HepG2 (cell line): ENCODE measurements around the gene CPB1. TPM values are rescaled to one million over a fixed set of nuclear protein-coding genes. Genes with fewer than 3 reads are reported as not detected.

Source experiments
- ATAC-seq: fragments of 200-7000 bp; cut with Tn5 transposase; 3 replicates; pipeline ENCODE4 v1.9.1; 2020; ENCODE audit warnings: mild to moderate bottlenecking, moderate library complexity
- BruUV-seq: library from RNA; stranded (reverse); fragments of 400-500 nt; replicated peaks from 2 replicates; lab custom pipeline; 2021; lab: Mats Ljungman, UMichigan
- CTCF ChIA-PET: fragments of 300-600 bp; formaldehyde crosslinking; extraction: SDS; loops from one replicate; lab custom pipeline; 2021; ENCODE audit warnings: low total read pairs, inconsistent platforms, low intra/inter-chr PET ratio; lab: Yijun Ruan, JAX
- POLR2A ChIA-PET: fragments of 350-600 bp; sonication (Branson Sonifier 250); formaldehyde crosslinking; loops from one replicate; lab custom pipeline; 2020; ENCODE audit warnings: antibody characterized with exemption, inconsistent platforms; lab: Yijun Ruan, JAX
- DNase-seq: peaks from one replicate; pipeline ENCODE4 v3.0.0-alpha.2; 2015; ENCODE audit warnings: low spot score
- FAIRE-seq: peaks from 3 replicates; lab custom pipeline; 2011; peaks lifted over from hg19 to GRCh38; lab: Jason Lieb, UNC
- H2AFZ ChIP-seq: one replicate; pipeline ENCODE4 v1.6.1; 2011; ENCODE audit warnings: low read length, inconsistent platforms
- H3K27ac ChIP-seq: fragments of 300-600 bp; 3 replicates; pipeline ENCODE4 v1.8.0; 2011; ENCODE audit warnings: mixed run types, mild to moderate bottlenecking, mixed read lengths, low read length, inconsistent platforms; ENCODE audit not compliant: insufficient read depth; ENCODE audit errors: extremely low read length
- H3K27me3 ChIP-seq, 2 experiments: fragments of 200-600 bp in 1 of 2; 2 replicates in 1 of 2; 3 replicates in 1 of 2; pipeline versions ENCODE4 v1.6.0 to v1.8.0; 2011; ENCODE audit warnings: low read length in 2 of 2, mild to moderate bottlenecking in 2 of 2, moderate library complexity in 2 of 2, inconsistent platforms in 1 of 2; ENCODE audit not compliant: insufficient read depth in 2 of 2, control insufficient read depth in 1 of 2
- H3K36me3 ChIP-seq, 2 experiments: fragments of 200-600 bp in 1 of 2; replicated peaks in 1 of 2; 2 replicates in 1 of 2; 3 replicates in 1 of 2; pipeline versions ENCODE4 v1.5.1 to v1.8.0; 2011; ENCODE audit warnings: low read length in 2 of 2, inconsistent platforms in 1 of 2; ENCODE audit not compliant: insufficient read depth in 2 of 2, control insufficient read depth in 1 of 2
- H3K4me1 ChIP-seq: 2 replicates; pipeline ENCODE4 v1.5.1; 2012; ENCODE audit warnings: low read length, inconsistent platforms; ENCODE audit not compliant: insufficient read depth
- H3K4me2 ChIP-seq: 2 replicates; pipeline ENCODE4 v1.6.0; 2011; ENCODE audit warnings: low read depth, low read length, inconsistent platforms
- H3K4me3 ChIP-seq, 3 experiments: fragments of 200-600 bp in 1 of 3; sonication (generic), shearing (Covaris generic) in 1 of 3; replicated peaks in 1 of 3; 2 replicates each; pipeline ENCODE4 v1.5.1; 2011 to 2016; ENCODE audit warnings: low read length in 3 of 3, inconsistent platforms in 2 of 3, low read depth in 2 of 3, mild to moderate bottlenecking in 2 of 3, control low read depth in 1 of 3, mixed read lengths in 1 of 3; ENCODE audit not compliant: insufficient read depth in 1 of 3
- H3K79me2 ChIP-seq: one replicate; pipeline ENCODE4 v1.6.1; 2011; ENCODE audit warnings: low read length, inconsistent platforms; ENCODE audit not compliant: insufficient read depth
- H3K9ac ChIP-seq: 2 replicates; pipeline ENCODE4 v1.6.0; 2011; ENCODE audit warnings: mild to moderate bottlenecking, low read depth, low read length, inconsistent platforms; ENCODE audit not compliant: insufficient read depth
- H3K9me3 ChIP-seq: 2 replicates; pipeline ENCODE4 v1.5.1; 2012; ENCODE audit warnings: mild to moderate bottlenecking, low read length
- H4K20me1 ChIP-seq: 2 replicates; pipeline ENCODE4 v1.6.0; 2011; ENCODE audit warnings: inconsistent platforms, mild to moderate bottlenecking, low read length, moderate library complexity; ENCODE audit not compliant: insufficient read depth
- ESRRA ChIP-seq: sonication (generic); formaldehyde crosslinking; IDR thresholded peaks from 2 replicates; pipeline ENCODE4 v1.5.1; 2020; ENCODE audit warnings: mild to moderate bottlenecking, low read depth, missing genetic modification reagents
- KDM2A ChIP-seq: sonication (generic); formaldehyde crosslinking; IDR thresholded peaks from 2 replicates; pipeline ENCODE4 v1.4.0; 2020; ENCODE audit warnings: low read depth, missing genetic modification reagents, borderline replicate concordance
- MLXIP ChIP-seq: sonication (generic); formaldehyde crosslinking; IDR thresholded peaks from 2 replicates; pipeline ENCODE4 v1.9.0; 2021; ENCODE audit warnings: missing genetic modification reagents, borderline replicate concordance
- POLR2A ChIP-seq, 2 experiments: IDR thresholded peaks; 2 replicates each; pipeline ENCODE4 v1.6.1; 2011; ENCODE audit warnings: low read depth in 2 of 2, low read length in 2 of 2, mild to moderate bottlenecking in 1 of 2, moderate library complexity in 1 of 2; ENCODE audit not compliant: insufficient read depth in 1 of 2
- RBAK ChIP-seq: sonication (generic); formaldehyde crosslinking; IDR thresholded peaks from 2 replicates; pipeline ENCODE4 v1.5.1; 2020; ENCODE audit warnings: mild to moderate bottlenecking, missing genetic modification reagents
- THYN1 ChIP-seq: sonication (generic); formaldehyde crosslinking; IDR thresholded peaks from 2 replicates; pipeline ENCODE4 v1.8.1; 2023; ENCODE audit warnings: low read depth, mild to moderate bottlenecking, moderate library complexity, missing genetic modification reagents, borderline replicate concordance
- YY1 ChIP-seq: IDR thresholded peaks from 2 replicates; pipeline ENCODE4 v1.6.1; 2011; ENCODE audit warnings: low read length, low read depth, moderate library complexity, mild to moderate bottlenecking; ENCODE audit not compliant: insufficient read depth, insufficient replicate concordance
- ZBTB7B ChIP-seq: sonication (generic); formaldehyde crosslinking; IDR thresholded peaks from 2 replicates; pipeline ENCODE4 v1.4.0; 2020; ENCODE audit warnings: missing genetic modification reagents
- ZFY ChIP-seq: sonication (generic); formaldehyde crosslinking; IDR thresholded peaks from 2 replicates; pipeline ENCODE4 v1.4.0; 2020; ENCODE audit warnings: missing genetic modification reagents
- ZMAT5 ChIP-seq: sonication (generic); formaldehyde crosslinking; IDR thresholded peaks from 2 replicates; pipeline ENCODE4 v1.5.0; 2020; ENCODE audit warnings: mild to moderate bottlenecking, low read depth, missing genetic modification reagents, borderline replicate concordance
- ZNF263 ChIP-seq: sonication (generic); formaldehyde crosslinking; IDR thresholded peaks from 2 replicates; pipeline ENCODE4 v1.4.0; 2020; ENCODE audit warnings: missing genetic modification reagents
- ZNF563 ChIP-seq: sonication (generic); formaldehyde crosslinking; IDR thresholded peaks from 2 replicates; pipeline ENCODE4 v1.8.0; 2022; ENCODE audit warnings: mild to moderate bottlenecking, moderate library complexity, missing genetic modification reagents
- ZNF598 ChIP-seq: sonication (generic); formaldehyde crosslinking; IDR thresholded peaks from 2 replicates; pipeline ENCODE4 v1.5.1; 2020; ENCODE audit warnings: mild to moderate bottlenecking, missing genetic modification reagents, borderline replicate concordance
- ZNF75D ChIP-seq: sonication (generic); formaldehyde crosslinking; IDR thresholded peaks from 2 replicates; pipeline ENCODE4 v1.8.1; 2023; ENCODE audit warnings: missing genetic modification reagents, mild to moderate bottlenecking, borderline replicate concordance
- in situ Hi-C: cut with HindIII; loops from 2 replicates; pipeline ENCODE4 v1.10.0; 2017; ENCODE audit warnings: low pct_unique_long_range_greater_than_20kb; ENCODE audit not compliant: extremely low pct_ligation_motif_present
- intact Hi-C: fragments of 100-400 bp; cut with micrococcal nuclease; formaldehyde crosslinking; loops from one replicate; pipeline ENCODE4 v1.10.0; 2022; ENCODE audit not compliant: unreplicated experiment
- polyA plus RNA-seq, 8 experiments: library from polyadenylated mRNA; depleted of rRNA in 3 of 8; stranded (reverse) in 7 of 8; unstranded in 1 of 8; fragments of >200 nt; fragmentation: Illumina TruSeq in 4 of 8; extraction: Trizol in 4 of 8; gene quantifications; 2 replicates each; pipeline versions ENCODE4 v1.2.1 to v1.2.3, GENCODE V29; 2011 to 2016; ENCODE audit warnings: low read depth in 4 of 8, missing spikeins in 1 of 8, mixed read lengths in 1 of 8; ENCODE audit not compliant: insufficient read depth in 1 of 8
- total RNA-seq, 5 experiments: library from RNA; depleted of rRNA; stranded (reverse); fragments of >200 nt; fragmentation: Illumina TruSeq; extraction: Trizol; gene quantifications; 2 replicates each; pipeline ENCODE4 v1.2.3, GENCODE V29; 2016; ENCODE audit warnings: low read depth in 1 of 5
- TF ChIP-seq, protein P1 (sequence below), 2 experiments: sonication (generic) in 1 of 2; formaldehyde crosslinking in 1 of 2; IDR thresholded peaks; 2 replicates each; pipeline versions ENCODE4 v1.5.1 to v1.6.1; 2011 to 2020; ENCODE audit warnings: borderline replicate concordance in 1 of 2, low read depth in 1 of 2, low read length in 1 of 2, mild to moderate bottlenecking in 1 of 2, missing genetic modification reagents in 1 of 2, moderate library complexity in 1 of 2

The CPB1 gene
- total and polyA plus RNA-seq, 2 of the 13 experiments (the other 11 are each of a cell fraction or from before 2014, with no cell fraction given), result not detected

- CTCF ChIA-PET, result no interaction called here
- TF ChIP-seq THYN1 (CRISPR knock-in tag) (no peak), YY1 (no peak), RBAK (CRISPR knock-in tag) (no peak), ZMAT5 (no peak), ZBTB7B (no peak), ZNF263 (CRISPR knock-in tag) (no peak), ZNF563 (CRISPR knock-in tag) (no peak), MLXIP (CRISPR knock-in tag) (no peak), ZFY (CRISPR knock-in tag) (no peak), ESRRA (CRISPR knock-in tag) (no peak), POLR2A (IDR thresholded peaks at IDR 0.05; ENCODE audit: insufficient read depth in 1 of 2, low read depth in 2 of 2, low read length in 2 of 2) (no peak), KDM2A (no peak), ZNF75D (CRISPR knock-in tag) (no peak), ZNF598 (CRISPR knock-in tag) (no peak)
- TF ChIP-seq, protein P1, sequence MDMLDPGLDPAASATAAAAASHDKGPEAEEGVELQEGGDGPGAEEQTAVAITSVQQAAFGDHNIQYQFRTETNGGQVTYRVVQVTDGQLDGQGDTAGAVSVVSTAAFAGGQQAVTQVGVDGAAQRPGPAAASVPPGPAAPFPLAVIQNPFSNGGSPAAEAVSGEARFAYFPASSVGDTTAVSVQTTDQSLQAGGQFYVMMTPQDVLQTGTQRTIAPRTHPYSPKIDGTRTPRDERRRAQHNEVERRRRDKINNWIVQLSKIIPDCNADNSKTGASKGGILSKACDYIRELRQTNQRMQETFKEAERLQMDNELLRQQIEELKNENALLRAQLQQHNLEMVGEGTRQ (IDR thresholded peaks at IDR 0.05; ENCODE audit: low read depth, low read length), result no peak
- TF ChIP-seq, protein P1 (CRISPR knock-in tag; IDR thresholded peaks at IDR 0.05; ENCODE audit: borderline replicate concordance), result no peak
Measured at GRCh38 chr3:148879256-148879655, 51.6 kb downstream of the CPB1 start.

More at GRCh38 chr3:148879256-148879655, 51.6 kb downstream of the CPB1 start:
- no peak overlapping the region for H3K4me3 ChIP-seq
- H3K36me3 ChIP-seq, result no peaks in the 10 kb centered on the region
- no peaks in the 10 kb centered on the region for H3K4me1 ChIP-seq
- H3K9ac ChIP-seq, result no peak overlapping the region
- FAIRE-seq, result no peak
- H3K27me3 ChIP-seq, result no peaks in the 10 kb centered on the region
- H3K27ac ChIP-seq, result no peak overlapping the region
- no peak for ATAC-seq
- no peak overlapping the region for H3K4me2 ChIP-seq
- H3K79me2 ChIP-seq, result no peaks in the 10 kb centered on the region
- no peak overlapping the region for H2AFZ ChIP-seq
- no TSS peak for BruUV-seq
- DNase-seq, result no peak
- POLR2A ChIA-PET, result no interaction called here
- in situ Hi-C loops (no loop called here), intact Hi-C loops (no loop called here)
- no peaks in the 10 kb centered on the region for H3K9me3 ChIP-seq
- no peaks in the 10 kb centered on the region for H4K20me1 ChIP-seq
